Measurements from ENCODE around the gene LTA4H. TPM values are rescaled to one million over a fixed set of nuclear protein-coding genes. Genes with fewer than 3 reads are reported as not detected.

LTA4H gene
- total RNA-seq, 3 donors from 2014 or later (not counting 1 experiment from before 2014, with no cell fraction given), result 43.1 to 51.9 (median 48.3) TPM

- H3K36me3 ChIP-seq (ENCODE audit: control insufficient read depth, insufficient read depth, low read length), result no peaks in the 10 kb centered on the region
- H3K4me1 ChIP-seq (ENCODE audit: control insufficient read depth, insufficient read depth, low read length), result no peaks in the 10 kb centered on the region
- no peak for TF ChIP-seq CTCF (IDR thresholded peaks at IDR 0.05)
- H3K4me3 ChIP-seq (ENCODE audit: low read length), result no peak overlapping the region
- H3K27ac ChIP-seq (ENCODE audit: low read length), result no peak overlapping the region
- H3K27me3 ChIP-seq (ENCODE audit: control insufficient read depth, insufficient read depth, low read length), result no peaks in the 10 kb centered on the region
- H3K9me3 ChIP-seq (ENCODE audit: control insufficient read depth, insufficient read depth, low read length), result no peaks in the 10 kb centered on the region
- Mint-ChIP-seq H3K27ac (no peak overlapping the region), H3K36me3 (no peaks in the 10 kb centered on the region), H3K4me3 (no peak overlapping the region), H3K4me1 (no peaks in the 10 kb centered on the region), H3K27me3 (ENCODE audit: low read depth in 2 of 2) (peaks cover 0 to 2% of the 10 kb centered on the region in 2 donors), H3K9me3 (no peaks in the 10 kb centered on the region)
- ATAC-seq (no peak), DNase-seq (no peak)
- intact Hi-C loops (cut with micrococcal nuclease), result no loop called here
- WGBS (ENCODE audit: insufficient coverage), result 89% methylated on average over 11 of the region's 11 CpGs
These were observed 46.7 kb downstream of the LTA4H start for GRCh38 chr12:95988506-95989275.

- no peaks in the 10 kb centered on the region for H3K36me3 ChIP-seq (ENCODE audit: control insufficient read depth, insufficient read depth, low read length)
- H3K27ac ChIP-seq (ENCODE audit: low read length), result no peak overlapping the region
- Mint-ChIP-seq H3K27me3 (ENCODE audit: low read depth in 2 of 2) (peaks cover 0 to 2% of the 10 kb centered on the region in 2 donors), H3K4me3 (no peak overlapping the region), H3K27ac (no peak overlapping the region), H3K9me3 (no peaks in the 10 kb centered on the region), H3K4me1 (no peaks in the 10 kb centered on the region), H3K36me3 (no peaks in the 10 kb centered on the region)
- no peak for ATAC-seq
- no peak overlapping the region for H3K4me3 ChIP-seq (ENCODE audit: low read length)
- no peak for TF ChIP-seq CTCF (IDR thresholded peaks at IDR 0.05)
- intact Hi-C loops (cut with micrococcal nuclease), result no loop called here
- H3K27me3 ChIP-seq (ENCODE audit: control insufficient read depth, insufficient read depth, low read length), result no peaks in the 10 kb centered on the region
- no peaks in the 10 kb centered on the region for H3K9me3 ChIP-seq (ENCODE audit: control insufficient read depth, insufficient read depth, low read length)
- DNase-seq, result no peak
- 87% methylated on average over 12 of the region's 14 CpGs for WGBS (ENCODE audit: insufficient coverage)
- no peaks in the 10 kb centered on the region for H3K4me1 ChIP-seq (ENCODE audit: control insufficient read depth, insufficient read depth, low read length)
These were observed 48.5 kb downstream of the LTA4H start for GRCh38 chr12:95986635-95987570.

- WGBS (ENCODE audit: insufficient coverage), result 100% methylated on average over 1 of the region's 1 CpG
- H3K27me3 ChIP-seq (ENCODE audit: control insufficient read depth, insufficient read depth, low read length), result no peaks in the 10 kb centered on the region
- Mint-ChIP-seq H3K4me1 (no peaks in the 10 kb centered on the region), H3K4me3 (no peak overlapping the region), H3K27me3 (ENCODE audit: low read depth in 2 of 2) (no peaks in the 10 kb centered on the region), H3K27ac (no peak overlapping the region), H3K36me3 (no peaks in the 10 kb centered on the region), H3K9me3 (no peaks in the 10 kb centered on the region)
- DNase-seq (no peak), ATAC-seq (no peak)
- H3K36me3 ChIP-seq (ENCODE audit: control insufficient read depth, insufficient read depth, low read length), result no peaks in the 10 kb centered on the region
- H3K4me3 ChIP-seq (ENCODE audit: low read length), result no peak overlapping the region
- no peaks in the 10 kb centered on the region for H3K4me1 ChIP-seq (ENCODE audit: control insufficient read depth, insufficient read depth, low read length)
- no peak for TF ChIP-seq CTCF (IDR thresholded peaks at IDR 0.05)
- intact Hi-C loops (cut with micrococcal nuclease), result no loop called here
- no peaks in the 10 kb centered on the region for H3K9me3 ChIP-seq (ENCODE audit: control insufficient read depth, insufficient read depth, low read length)
- no peak overlapping the region for H3K27ac ChIP-seq (ENCODE audit: low read length)
These were observed 50.7 kb downstream of the LTA4H start for GRCh38 chr12:95984682-95985081.
